Measurements from ENCODE around the gene SPPL2A.
"Not testable (repeated sequence)": the region's sequence is repeated elsewhere in the genome, so short reads cannot be mapped to it uniquely, and the experiment has no call there.

The SPPL2A gene, protein sequence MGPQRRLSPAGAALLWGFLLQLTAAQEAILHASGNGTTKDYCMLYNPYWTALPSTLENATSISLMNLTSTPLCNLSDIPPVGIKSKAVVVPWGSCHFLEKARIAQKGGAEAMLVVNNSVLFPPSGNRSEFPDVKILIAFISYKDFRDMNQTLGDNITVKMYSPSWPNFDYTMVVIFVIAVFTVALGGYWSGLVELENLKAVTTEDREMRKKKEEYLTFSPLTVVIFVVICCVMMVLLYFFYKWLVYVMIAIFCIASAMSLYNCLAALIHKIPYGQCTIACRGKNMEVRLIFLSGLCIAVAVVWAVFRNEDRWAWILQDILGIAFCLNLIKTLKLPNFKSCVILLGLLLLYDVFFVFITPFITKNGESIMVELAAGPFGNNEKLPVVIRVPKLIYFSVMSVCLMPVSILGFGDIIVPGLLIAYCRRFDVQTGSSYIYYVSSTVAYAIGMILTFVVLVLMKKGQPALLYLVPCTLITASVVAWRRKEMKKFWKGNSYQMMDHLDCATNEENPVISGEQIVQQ

DNA sequence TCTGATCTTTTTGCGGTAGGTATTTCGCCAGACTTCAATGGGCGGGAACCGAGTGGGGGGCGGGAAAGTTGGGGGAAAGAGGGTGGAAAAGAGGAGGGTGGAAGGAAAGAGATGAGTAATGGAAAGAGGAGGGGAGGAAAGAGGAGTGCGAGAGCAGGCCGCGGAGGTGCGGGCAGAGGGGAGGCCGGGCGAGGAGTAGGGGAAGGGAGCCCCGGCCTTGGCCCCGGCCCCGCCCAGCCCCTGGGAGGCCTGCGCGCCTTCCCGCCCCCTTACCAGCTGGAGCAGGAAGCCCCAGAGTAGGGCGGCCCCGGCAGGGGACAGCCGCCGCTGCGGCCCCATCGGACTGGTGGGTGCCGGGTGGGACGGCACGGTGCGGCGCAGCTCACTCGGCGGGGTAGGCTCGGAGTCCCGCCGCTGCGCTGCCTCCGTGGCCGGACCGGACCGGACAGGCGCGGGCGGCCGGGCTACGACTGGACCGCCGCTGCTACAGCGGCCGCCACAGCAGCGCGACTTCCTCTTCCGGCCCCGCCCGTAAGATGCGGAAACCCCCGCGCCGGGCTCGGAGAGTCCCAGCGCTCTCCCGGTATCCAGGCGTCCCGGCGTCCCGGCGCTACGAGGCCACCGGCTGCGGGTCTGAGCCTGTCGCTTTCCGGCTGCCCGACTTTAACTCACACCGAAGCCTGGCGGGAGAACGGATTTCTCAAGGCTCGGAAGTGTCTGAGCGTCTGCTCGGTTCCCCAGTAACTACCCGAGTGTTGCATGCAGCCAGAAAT is at the start of gene SPPL2A:
Gene SPPL2A, minus strand, starts transcription at position 512 of the 773 bp plus-strand sequence. Its CDS starts 173 bp downstream, at position 339.
- H3K4me3 ChIP-seq (ENCODE audit: low read depth, low read length) = peak within 1 kb of the TSS; percentile 72
- peak; percentile 90 for DNase-seq (ENCODE audit: low read depth)
- TF ChIP-seq, protein P1, sequence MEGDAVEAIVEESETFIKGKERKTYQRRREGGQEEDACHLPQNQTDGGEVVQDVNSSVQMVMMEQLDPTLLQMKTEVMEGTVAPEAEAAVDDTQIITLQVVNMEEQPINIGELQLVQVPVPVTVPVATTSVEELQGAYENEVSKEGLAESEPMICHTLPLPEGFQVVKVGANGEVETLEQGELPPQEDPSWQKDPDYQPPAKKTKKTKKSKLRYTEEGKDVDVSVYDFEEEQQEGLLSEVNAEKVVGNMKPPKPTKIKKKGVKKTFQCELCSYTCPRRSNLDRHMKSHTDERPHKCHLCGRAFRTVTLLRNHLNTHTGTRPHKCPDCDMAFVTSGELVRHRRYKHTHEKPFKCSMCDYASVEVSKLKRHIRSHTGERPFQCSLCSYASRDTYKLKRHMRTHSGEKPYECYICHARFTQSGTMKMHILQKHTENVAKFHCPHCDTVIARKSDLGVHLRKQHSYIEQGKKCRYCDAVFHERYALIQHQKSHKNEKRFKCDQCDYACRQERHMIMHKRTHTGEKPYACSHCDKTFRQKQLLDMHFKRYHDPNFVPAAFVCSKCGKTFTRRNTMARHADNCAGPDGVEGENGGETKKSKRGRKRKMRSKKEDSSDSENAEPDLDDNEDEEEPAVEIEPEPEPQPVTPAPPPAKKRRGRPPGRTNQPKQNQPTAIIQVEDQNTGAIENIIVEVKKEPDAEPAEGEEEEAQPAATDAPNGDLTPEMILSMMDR (conservative IDR thresholded peaks at IDR 0.05; ENCODE audit: low read depth, low read length) = no peak

DNA sequence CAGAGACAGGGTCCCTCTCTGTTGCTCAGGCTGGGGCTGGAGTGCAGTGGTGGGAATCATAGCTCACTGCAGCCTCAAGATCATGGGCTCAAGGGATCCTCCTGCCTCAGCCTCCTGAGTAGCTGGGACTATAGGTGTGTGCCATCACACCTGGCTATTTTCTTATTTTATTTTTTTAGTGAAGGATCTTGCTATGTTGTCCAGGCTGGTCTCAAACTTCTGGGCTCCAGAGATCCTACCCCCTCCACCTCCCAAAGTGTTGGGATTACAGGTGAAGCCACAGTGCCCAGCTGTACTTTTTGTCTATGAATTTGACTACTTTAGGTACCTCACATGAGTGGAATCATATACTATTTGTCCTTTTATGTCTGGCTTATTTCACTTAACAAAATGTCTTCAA is 49.1 kb upstream of the SPPL2A start:
- no peak overlapping the region for H3K4me3 ChIP-seq (ENCODE audit: low read depth, low read length)
- TF ChIP-seq, protein P1 (conservative IDR thresholded peaks at IDR 0.05; ENCODE audit: low read depth, low read length) = no peak
- DNase-seq (ENCODE audit: low read depth) = no peak

DNA sequence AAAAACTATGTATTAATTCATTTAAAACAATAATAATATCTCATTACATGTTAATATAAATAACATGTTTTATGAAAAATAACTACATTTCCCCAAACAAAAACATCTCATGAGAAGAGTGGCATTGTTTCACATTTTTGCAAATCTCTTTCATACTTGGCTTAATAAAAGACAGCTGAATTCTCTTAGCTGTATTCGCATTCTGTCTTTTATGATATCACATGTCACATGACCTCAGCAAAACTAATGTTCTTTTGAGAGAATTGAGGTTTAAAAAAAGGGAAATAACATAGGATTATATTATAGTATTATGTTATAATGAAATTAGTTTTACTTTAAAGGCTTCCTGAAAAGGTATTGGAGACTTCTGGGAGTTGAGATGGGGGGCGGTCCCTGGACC is 48.4 kb upstream of the SPPL2A start:
- TF ChIP-seq, protein P1 (conservative IDR thresholded peaks at IDR 0.05; ENCODE audit: low read depth, low read length) = no peak
- no peak overlapping the region for H3K4me3 ChIP-seq (ENCODE audit: low read depth, low read length)
- no peak for DNase-seq (ENCODE audit: low read depth)

DNA sequence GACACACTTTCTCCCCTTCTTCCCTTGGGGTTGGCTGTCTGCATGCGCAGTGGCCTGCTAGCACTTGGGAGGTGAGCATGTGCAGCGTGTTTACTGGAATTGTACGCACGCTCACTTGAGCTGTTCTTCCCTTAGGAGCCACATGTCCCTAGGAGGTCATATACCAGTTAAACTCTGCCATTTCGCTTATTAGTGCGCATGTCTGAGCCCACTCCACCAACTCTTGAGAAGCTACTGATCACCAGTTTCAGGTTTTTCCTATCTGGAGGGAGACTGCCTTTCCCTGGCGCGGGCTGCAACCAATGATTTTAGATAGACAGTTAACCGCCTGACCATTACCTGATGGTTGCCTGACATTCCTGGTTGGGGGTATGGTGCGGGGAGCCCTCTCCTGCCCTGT is 47.6 kb upstream of the SPPL2A start:
- H3K4me3 ChIP-seq (ENCODE audit: low read depth, low read length) = no peak overlapping the region
- TF ChIP-seq, protein P1 (conservative IDR thresholded peaks at IDR 0.05; ENCODE audit: low read depth, low read length) = no peak
- no peak for DNase-seq (ENCODE audit: low read depth)

DNA sequence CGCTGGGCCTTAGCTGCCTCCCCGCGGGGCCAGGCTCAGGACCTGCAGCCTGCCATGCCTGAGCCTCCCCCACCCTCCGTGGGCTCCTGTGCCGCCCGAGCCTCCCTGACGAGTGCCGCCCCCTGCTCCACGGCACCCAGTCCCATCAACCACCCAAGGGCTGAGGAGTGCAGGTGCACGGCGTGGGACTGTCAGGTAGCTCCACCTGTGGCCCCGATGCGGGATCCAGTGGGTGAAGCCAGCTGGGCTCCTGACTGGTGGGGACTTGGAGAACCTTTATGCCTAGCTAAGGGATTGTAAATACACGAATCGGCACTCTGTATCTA is 46.6 kb upstream of the SPPL2A start:
- DNase-seq (ENCODE audit: low read depth); H3K4me3 ChIP-seq (ENCODE audit: low read depth, low read length): not testable (repeated sequence)

DNA sequence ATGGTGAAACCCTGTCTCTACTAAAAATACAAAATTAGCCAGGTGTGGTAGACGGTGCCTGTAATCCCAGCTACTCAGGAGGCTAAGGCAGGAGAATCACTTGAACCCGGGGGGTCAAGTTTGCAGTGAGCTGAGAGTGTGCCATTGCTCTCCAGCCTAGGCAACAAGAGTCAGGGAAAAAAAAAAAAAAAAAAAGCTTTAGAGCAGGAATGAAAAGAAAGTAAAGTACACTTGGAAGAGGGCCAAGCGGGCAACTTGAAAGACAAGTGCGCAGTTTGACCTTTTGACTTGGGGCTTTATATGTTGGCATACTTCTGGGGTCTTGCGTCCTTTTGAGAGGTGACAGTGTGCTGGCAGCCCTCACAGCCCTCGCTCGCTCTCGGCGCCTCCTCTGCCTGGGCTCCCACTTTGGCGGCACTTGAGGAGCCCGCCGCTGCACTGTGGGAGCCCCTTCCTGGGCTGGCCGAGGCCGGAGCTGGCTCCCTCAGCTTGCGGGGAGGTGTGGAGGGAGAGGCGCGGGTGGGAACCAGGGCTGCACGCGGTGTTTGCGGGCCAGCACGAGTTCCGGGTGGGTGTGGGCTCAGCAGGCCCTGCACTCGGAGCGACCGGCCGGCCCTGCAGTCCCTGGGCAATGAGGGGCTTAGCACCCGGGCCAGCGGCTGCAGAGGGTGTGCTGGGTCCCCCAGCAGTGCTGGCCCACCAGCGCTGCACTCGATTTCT is 46.1 kb upstream of the SPPL2A start:
- not testable (repeated sequence) for H3K4me3 ChIP-seq (ENCODE audit: low read depth, low read length); DNase-seq (ENCODE audit: low read depth)

DNA sequence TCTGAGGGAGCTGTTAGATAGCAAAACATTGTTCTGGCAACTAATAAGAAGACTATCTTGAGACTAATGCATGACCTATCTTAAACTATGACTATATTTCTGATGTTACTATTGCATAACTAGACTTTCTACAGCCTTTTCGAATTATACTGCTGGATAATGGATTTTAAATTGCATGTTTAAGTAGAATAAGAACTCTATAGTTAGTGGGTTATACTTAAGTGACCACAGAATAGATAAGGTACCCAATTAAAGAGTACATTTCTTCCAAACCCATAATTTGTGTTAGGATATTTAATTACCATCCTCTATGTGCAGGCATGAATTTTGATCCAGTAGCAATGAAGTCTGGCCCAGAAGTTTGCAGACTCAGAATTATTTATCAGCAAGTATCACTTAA is 44.6 kb upstream of the SPPL2A start:
- no peak overlapping the region for H3K4me3 ChIP-seq (ENCODE audit: low read depth, low read length)
- DNase-seq (ENCODE audit: low read depth) = no peak
- TF ChIP-seq, protein P1 (conservative IDR thresholded peaks at IDR 0.05; ENCODE audit: low read depth, low read length) = no peak
